H1 (cell line): ENCODE data around the gene EXOC3L1. TPM values are rescaled to one million over a fixed set of nuclear protein-coding genes. Genes with fewer than 3 reads are reported as not detected.

Source experiments
- ASH2L ChIP-seq: fragments of 200-600, 300-600 bp; sonication (generic); IDR thresholded peaks from one replicate; pipeline ENCODE4 v1.7.1; 2017; ENCODE audit warnings: low read length
- BACH1 ChIP-seq: IDR thresholded peaks from 2 replicates; pipeline ENCODE4 v1.6.1; 2012; ENCODE audit warnings: low read length, improper control_type of control experiment
- EZH2 ChIP-seq: fragments of 200-600 bp; sonication (generic); IDR thresholded peaks from 2 replicates; pipeline ENCODE4 v1.7.1; 2012; ENCODE audit warnings: low read depth, mild to moderate bottlenecking, moderate library complexity, low read length, inconsistent platforms; ENCODE audit not compliant: severe bottlenecking
- SAP30 ChIP-seq: fragments of 300-600 bp; sonication (generic); IDR thresholded peaks from 2 replicates; pipeline ENCODE4 v1.7.1; 2012; ENCODE audit warnings: low read length, moderate library complexity, mild to moderate bottlenecking, inconsistent platforms; ENCODE audit not compliant: insufficient read depth, insufficient replicate concordance
- polyA plus RNA-seq, 7 experiments: library from polyadenylated mRNA; depleted of rRNA in 3 of 7; stranded (reverse) in 5 of 7; unstranded in 2 of 7; fragments of >200 nt in 5 of 7; fragments of 200-250 nt in 2 of 7; gene quantifications; 1 replicate in 5 of 7; 2 replicates in 1 of 7; 4 replicates in 1 of 7; pipeline versions ENCODE4 v1.2.1 to v1.2.3, GENCODE V29; 2011 to 2013; ENCODE audit warnings: missing spikeins in 2 of 7, mixed read lengths in 2 of 7
- total RNA-seq: library from RNA; stranded (reverse); fragmentation: NEBNext Ultra II Directional; extraction: Animal tissue kit (Norgen Biotek cat#: 25700); gene quantifications from 2 replicates; pipeline ENCODE4 v1.2.1, GENCODE V29; 2021
- TF ChIP-seq, protein P1 (sequence below): IDR thresholded peaks from 2 replicates; pipeline ENCODE4 v1.6.1; 2011; ENCODE audit warnings: low read length, improper control_type of control experiment
- TF ChIP-seq, protein P2 (sequence below): IDR thresholded peaks from 2 replicates; pipeline ENCODE4 v1.6.1; 2012; ENCODE audit warnings: low read length, inconsistent platforms

Gene EXOC3L1
- total and polyA plus RNA-seq, 2 of the 8 experiments (the other 6 are each of a cell fraction or from before 2014, with no cell fraction given) = 1.3 TPM

DNA sequence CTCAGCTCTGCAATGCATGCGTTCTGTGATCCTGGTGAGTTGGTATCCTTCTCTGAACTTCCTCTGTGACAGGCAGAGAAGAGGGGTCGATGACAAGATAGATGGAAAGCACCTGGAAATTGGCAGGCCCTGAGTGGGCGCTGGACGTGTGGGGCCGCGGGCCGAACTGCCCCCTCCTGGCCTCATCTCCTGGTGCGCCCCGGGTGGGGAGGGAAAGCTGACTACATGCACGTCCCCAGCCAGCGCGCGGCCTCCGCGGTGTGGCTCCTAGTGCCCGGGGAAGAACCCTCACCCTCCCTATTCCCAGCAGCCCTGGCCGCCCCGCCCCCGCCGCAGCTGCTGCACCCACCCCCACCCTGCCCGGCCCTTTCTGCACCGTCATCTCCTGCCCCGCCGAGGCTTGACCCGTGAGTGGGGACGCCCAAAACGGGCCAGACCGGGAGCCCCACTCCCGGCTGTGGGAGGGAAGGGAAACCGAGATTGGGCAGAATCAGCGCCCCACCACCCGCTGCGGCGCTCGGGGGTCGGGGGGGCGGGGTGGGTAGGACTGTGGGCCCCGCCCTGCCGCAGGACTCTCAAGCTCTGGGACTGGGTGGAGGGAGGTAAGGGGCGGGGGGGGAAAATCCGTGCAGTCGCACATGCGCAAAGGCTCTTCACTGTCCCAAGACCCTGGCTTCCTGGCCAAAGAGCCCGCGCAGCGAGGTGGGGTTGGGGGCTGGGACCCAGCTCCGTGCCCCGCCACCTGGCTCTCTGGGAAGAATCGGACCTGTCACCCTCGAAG lies 19.6 kb downstream of the EXOC3L1 start, which contains the start of gene NOL3 (continued):
- 0 out of 2 replicates have a peak, but pooled peaks have one; percentile 9 for TF ChIP-seq BACH1
- TF ChIP-seq, protein P1, sequence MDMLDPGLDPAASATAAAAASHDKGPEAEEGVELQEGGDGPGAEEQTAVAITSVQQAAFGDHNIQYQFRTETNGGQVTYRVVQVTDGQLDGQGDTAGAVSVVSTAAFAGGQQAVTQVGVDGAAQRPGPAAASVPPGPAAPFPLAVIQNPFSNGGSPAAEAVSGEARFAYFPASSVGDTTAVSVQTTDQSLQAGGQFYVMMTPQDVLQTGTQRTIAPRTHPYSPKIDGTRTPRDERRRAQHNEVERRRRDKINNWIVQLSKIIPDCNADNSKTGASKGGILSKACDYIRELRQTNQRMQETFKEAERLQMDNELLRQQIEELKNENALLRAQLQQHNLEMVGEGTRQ = no peak
- TF ChIP-seq ASH2L = no peak
- TF ChIP-seq EZH2 = no peak
- TF ChIP-seq, protein P2, sequence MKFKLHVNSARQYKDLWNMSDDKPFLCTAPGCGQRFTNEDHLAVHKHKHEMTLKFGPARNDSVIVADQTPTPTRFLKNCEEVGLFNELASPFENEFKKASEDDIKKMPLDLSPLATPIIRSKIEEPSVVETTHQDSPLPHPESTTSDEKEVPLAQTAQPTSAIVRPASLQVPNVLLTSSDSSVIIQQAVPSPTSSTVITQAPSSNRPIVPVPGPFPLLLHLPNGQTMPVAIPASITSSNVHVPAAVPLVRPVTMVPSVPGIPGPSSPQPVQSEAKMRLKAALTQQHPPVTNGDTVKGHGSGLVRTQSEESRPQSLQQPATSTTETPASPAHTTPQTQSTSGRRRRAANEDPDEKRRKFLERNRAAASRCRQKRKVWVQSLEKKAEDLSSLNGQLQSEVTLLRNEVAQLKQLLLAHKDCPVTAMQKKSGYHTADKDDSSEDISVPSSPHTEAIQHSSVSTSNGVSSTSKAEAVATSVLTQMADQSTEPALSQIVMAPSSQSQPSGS = no peak
- no peak for TF ChIP-seq SAP30
